Mesothelial cell of epicardium (in vitro differentiated cells): Measurements from ENCODE around the gene SDHB. TPM values are rescaled to one million over a fixed set of nuclear protein-coding genes. Genes with fewer than 3 reads are reported as not detected.
"Not testable (repeated sequence)": the region's sequence is repeated elsewhere in the genome, so short reads cannot be mapped to it uniquely, and the experiment has no call there.

Experiments used
- DNase-seq, 2 experiments: peaks; one replicate each; pipeline ENCODE4 v3.0.0; 2021; ENCODE audit warnings: low spot score in 2 of 2; ENCODE audit not compliant: unreplicated experiment in 2 of 2
- H3K27ac Mint-ChIP-seq: 2 replicates; pipeline ENCODE4 v1.8.0; 2021; ENCODE audit warnings: mixed read lengths
- H3K27me3 Mint-ChIP-seq: 2 replicates; pipeline ENCODE4 v1.8.0; 2021; ENCODE audit warnings: low read depth, mixed read lengths
- H3K36me3 Mint-ChIP-seq: 2 replicates; pipeline ENCODE4 v1.8.0; 2021; ENCODE audit warnings: mixed read lengths
- H3K4me1 Mint-ChIP-seq: 2 replicates; pipeline ENCODE4 v1.8.0; 2021; ENCODE audit warnings: mixed read lengths
- H3K4me3 Mint-ChIP-seq: 2 replicates; pipeline ENCODE4 v1.8.0; 2021; ENCODE audit warnings: mild to moderate bottlenecking, moderate library complexity, mixed read lengths
- H3K9me3 Mint-ChIP-seq: 2 replicates; pipeline ENCODE4 v1.8.0; 2021; ENCODE audit warnings: mixed read lengths
- CTCF ChIP-seq: fragments of 200-600 bp; sonication (generic); IDR thresholded peaks from one replicate; pipeline ENCODE4 v1.5.0; 2021; ENCODE audit warnings: antibody characterized with exemption; ENCODE audit not compliant: unreplicated experiment
- total RNA-seq: library from RNA; stranded (reverse); gene quantifications from 3 replicates; pipeline ENCODE4 v1.2.1, GENCODE V29; 2021

SDHB gene
- total RNA-seq, 1 donor from 2014 or later: 46.5 TPM

- Mint-ChIP-seq H3K4me1 (no peaks in the 10 kb centered on the region), H3K4me3 (no peak overlapping the region), H3K27ac (no peak overlapping the region), H3K9me3 (no peaks in the 10 kb centered on the region), H3K36me3 (no peaks in the 10 kb centered on the region), H3K27me3 (no peaks in the 10 kb centered on the region)
- no peak for TF ChIP-seq CTCF
- DNase-seq: no peak
These were observed 12.7 kb upstream of the SDHB start for GRCh38 chr1:17066361-17067068.

GRCh38 chr1:17065666-17066065, 11.8 kb upstream of the SDHB start:
- Mint-ChIP-seq H3K9me3 (no peaks in the 10 kb centered on the region), H3K27ac (no peak overlapping the region), H3K27me3 (no peaks in the 10 kb centered on the region), H3K4me3 (no peak overlapping the region), H3K36me3 (no peaks in the 10 kb centered on the region), H3K4me1 (no peaks in the 10 kb centered on the region)
- no peak for TF ChIP-seq CTCF
- no peak for DNase-seq

GRCh38 chr1:17062751-17063150, 8.9 kb upstream of the SDHB start:
- not testable (repeated sequence) for H3K27me3 Mint-ChIP-seq, H3K9me3 Mint-ChIP-seq, DNase-seq, H3K4me1 Mint-ChIP-seq, H3K27ac Mint-ChIP-seq, H3K36me3 Mint-ChIP-seq, H3K4me3 Mint-ChIP-seq

GRCh38 chr1:17061892-17062291, 8.1 kb upstream of the SDHB start:
- no peak overlapping the region for H3K4me3 Mint-ChIP-seq
- no peaks in the 10 kb centered on the region for H3K9me3 Mint-ChIP-seq
- TF ChIP-seq CTCF: no peak
- peaks cover 5% of the 10 kb centered on the region for H3K27me3 Mint-ChIP-seq
- H3K4me1 Mint-ChIP-seq: peaks cover 2% of the 10 kb centered on the region
- H3K27ac Mint-ChIP-seq: no peak overlapping the region
- no peaks in the 10 kb centered on the region for H3K36me3 Mint-ChIP-seq
- DNase-seq: no peak

- Mint-ChIP-seq H3K27ac (no peak overlapping the region), H3K4me1 (peaks cover 2% of the 10 kb centered on the region), H3K27me3 (peaks cover 5% of the 10 kb centered on the region), H3K36me3 (no peaks in the 10 kb centered on the region), H3K9me3 (no peaks in the 10 kb centered on the region), H3K4me3 (no peak overlapping the region)
- DNase-seq: no peak
- no peak for TF ChIP-seq CTCF
These were observed 7.7 kb upstream of the SDHB start for GRCh38 chr1:17061486-17061885.

GRCh38 chr1:17060306-17060749, 6.5 kb upstream of the SDHB start:
- TF ChIP-seq CTCF: no peak
- H3K4me3 Mint-ChIP-seq: no peak overlapping the region

More at GRCh38 chr1:17060306-17060749, 6.5 kb upstream of the SDHB start:
- H3K27ac Mint-ChIP-seq: no peak overlapping the region
- peaks cover 2% of the 10 kb centered on the region for H3K4me1 Mint-ChIP-seq
- no peak for DNase-seq
- no peaks in the 10 kb centered on the region for H3K36me3 Mint-ChIP-seq
- H3K27me3 Mint-ChIP-seq: peaks cover 5% of the 10 kb centered on the region
- no peaks in the 10 kb centered on the region for H3K9me3 Mint-ChIP-seq
